ENCODE measurements around the gene PEMT. TPM values are rescaled to one million over a fixed set of nuclear protein-coding genes. Genes with fewer than 3 reads are reported as not detected.

The PEMT gene
- total and polyA plus RNA-seq, 9 of the 15 experiments (the other 6 are each of a cell fraction or from before 2014, with no cell fraction given): 1.4 to 36.4 (median 13.6) TPM

DNA sequence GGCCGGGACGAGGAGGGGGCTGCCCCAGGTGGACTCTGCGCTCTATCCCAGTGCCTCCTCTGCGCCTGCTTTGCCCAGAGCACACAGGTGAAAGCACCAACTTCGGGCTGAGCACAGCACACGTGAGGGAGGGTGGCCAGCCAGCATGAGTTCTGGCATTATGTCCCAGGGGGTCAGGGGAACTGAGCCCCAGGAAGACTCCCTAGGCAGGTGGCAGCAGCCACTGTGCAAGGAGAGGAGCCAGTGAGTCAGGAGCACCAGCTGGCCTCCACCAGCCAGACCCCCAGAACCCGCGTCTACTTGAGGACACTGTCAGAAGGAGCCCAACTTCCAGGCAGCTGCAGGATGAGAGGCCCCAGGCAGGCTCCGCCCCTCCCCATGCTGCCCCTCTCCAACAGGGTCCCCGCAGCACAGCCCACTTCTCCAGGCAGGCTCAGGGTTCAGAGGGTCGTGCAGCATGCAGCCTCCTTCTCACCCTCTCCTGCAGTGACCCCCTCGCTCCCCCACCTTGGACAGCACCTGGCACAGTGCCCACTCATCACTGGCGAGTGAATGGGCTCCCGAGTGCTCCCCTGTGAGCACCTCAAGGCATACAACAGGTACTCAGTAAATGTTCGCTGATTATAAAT, 51.1 kb downstream of the PEMT start (continued):
- no peak for TF ChIP-seq NONO (IDR thresholded peaks at IDR 0.05; ENCODE audit: low read depth in 2 of 2, low read length in 1 of 2)

DNA sequence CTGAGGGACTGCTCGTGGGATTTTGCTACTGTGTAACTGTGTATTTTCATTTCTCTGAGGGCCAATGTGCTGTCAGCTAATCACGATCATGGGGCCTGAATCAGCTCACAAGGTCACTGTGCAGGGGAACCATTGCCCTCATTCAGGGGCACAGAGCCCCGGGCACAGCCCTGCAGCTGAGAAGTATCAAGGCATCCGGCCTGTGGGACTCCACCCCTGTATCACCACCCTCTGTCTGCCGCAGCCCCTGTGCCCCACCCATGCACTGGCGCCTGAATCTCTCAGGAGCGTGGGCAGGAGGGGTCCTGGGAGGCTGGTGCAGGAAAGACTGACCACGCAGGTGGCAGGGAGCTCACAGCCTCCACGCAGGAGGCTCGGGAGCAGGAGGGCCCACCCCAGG, 51.9 kb downstream of the PEMT start:
- no peaks in the 10 kb centered on the region for H4K20me1 ChIP-seq (replicated peaks; ENCODE audit: control insufficient read depth, insufficient read depth, low read length)
- in situ Hi-C loops (cut with MboI) (no loop called here), intact Hi-C loops (cut with micrococcal nuclease) (no loop called here)
- H2AFZ ChIP-seq (ENCODE audit: low read depth, low read length): no peak overlapping the region
- H3K79me2 ChIP-seq (ENCODE audit: control insufficient read depth, insufficient read depth, low read length): no peaks in the 10 kb centered on the region
- no peak for FAIRE-seq
- ChIA-PET POLR2A (interaction anchor here (0.6 kb wide), 2 partner anchors 522 to 549 kb away, joined by 3 read pairs; no protein-coding TSS in a partner anchor), CTCF (ENCODE audit: low intra/inter-chr PET ratio) (no interaction called here)
- no peak overlapping the region for H3K4me2 ChIP-seq (ENCODE audit: insufficient read depth, low read length)
- TF ChIP-seq, protein P1, sequence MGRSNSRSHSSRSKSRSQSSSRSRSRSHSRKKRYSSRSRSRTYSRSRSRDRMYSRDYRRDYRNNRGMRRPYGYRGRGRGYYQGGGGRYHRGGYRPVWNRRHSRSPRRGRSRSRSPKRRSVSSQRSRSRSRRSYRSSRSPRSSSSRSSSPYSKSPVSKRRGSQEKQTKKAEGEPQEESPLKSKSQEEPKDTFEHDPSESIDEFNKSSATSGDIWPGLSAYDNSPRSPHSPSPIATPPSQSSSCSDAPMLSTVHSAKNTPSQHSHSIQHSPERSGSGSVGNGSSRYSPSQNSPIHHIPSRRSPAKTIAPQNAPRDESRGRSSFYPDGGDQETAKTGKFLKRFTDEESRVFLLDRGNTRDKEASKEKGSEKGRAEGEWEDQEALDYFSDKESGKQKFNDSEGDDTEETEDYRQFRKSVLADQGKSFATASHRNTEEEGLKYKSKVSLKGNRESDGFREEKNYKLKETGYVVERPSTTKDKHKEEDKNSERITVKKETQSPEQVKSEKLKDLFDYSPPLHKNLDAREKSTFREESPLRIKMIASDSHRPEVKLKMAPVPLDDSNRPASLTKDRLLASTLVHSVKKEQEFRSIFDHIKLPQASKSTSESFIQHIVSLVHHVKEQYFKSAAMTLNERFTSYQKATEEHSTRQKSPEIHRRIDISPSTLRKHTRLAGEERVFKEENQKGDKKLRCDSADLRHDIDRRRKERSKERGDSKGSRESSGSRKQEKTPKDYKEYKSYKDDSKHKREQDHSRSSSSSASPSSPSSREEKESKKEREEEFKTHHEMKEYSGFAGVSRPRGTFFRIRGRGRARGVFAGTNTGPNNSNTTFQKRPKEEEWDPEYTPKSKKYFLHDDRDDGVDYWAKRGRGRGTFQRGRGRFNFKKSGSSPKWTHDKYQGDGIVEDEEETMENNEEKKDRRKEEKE (IDR thresholded peaks at IDR 0.05; ENCODE audit: borderline replicate concordance in 1 of 2, control insufficient read depth in 1 of 2, low read depth in 2 of 2, low read length in 1 of 2): no peak
- TF ChIP-seq ZNF232 (CRISPR knock-in tag; IDR thresholded peaks at IDR 0.05): no peak
- no peak for TF ChIP-seq ADNP (tag; IDR thresholded peaks at IDR 0.05)
- TF ChIP-seq ZEB2 (IDR thresholded peaks at IDR 0.05): no peak
- TF ChIP-seq ZNF124 (CRISPR knock-in tag; IDR thresholded peaks at IDR 0.05): no peak
- TF ChIP-seq, protein P2, sequence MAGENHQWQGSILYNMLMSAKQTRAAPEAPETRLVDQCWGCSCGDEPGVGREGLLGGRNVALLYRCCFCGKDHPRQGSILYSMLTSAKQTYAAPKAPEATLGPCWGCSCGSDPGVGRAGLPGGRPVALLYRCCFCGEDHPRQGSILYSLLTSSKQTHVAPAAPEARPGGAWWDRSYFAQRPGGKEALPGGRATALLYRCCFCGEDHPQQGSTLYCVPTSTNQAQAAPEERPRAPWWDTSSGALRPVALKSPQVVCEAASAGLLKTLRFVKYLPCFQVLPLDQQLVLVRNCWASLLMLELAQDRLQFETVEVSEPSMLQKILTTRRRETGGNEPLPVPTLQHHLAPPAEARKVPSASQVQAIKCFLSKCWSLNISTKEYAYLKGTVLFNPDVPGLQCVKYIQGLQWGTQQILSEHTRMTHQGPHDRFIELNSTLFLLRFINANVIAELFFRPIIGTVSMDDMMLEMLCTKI (IDR thresholded peaks at IDR 0.05; ENCODE audit: partially characterized antibody): no peak
- TF ChIP-seq E2F3 (CRISPR knock-in tag; IDR thresholded peaks at IDR 0.05): no peak
- TF ChIP-seq BCOR (IDR thresholded peaks at IDR 0.05): no peak
- no peak for TF ChIP-seq PPARD (CRISPR knock-in tag; IDR thresholded peaks at IDR 0.05)
- TF ChIP-seq ZNF212 (CRISPR knock-in tag; IDR thresholded peaks at IDR 0.05): no peak
- no peak for TF ChIP-seq GATAD2B (IDR thresholded peaks at IDR 0.05; ENCODE audit: borderline replicate concordance)
- no peak for TF ChIP-seq NFATC3 (IDR thresholded peaks at IDR 0.05)
- TF ChIP-seq POLR3G (IDR thresholded peaks at IDR 0.05; ENCODE audit: extremely low read depth, insufficient read length, insufficient replicate concordance): no peak
- TF ChIP-seq PHF8 (IDR thresholded peaks at IDR 0.05; ENCODE audit: borderline replicate concordance, low read length): no peak
- H3K36me3 ChIP-seq (ENCODE audit: control insufficient read depth, insufficient read depth, low read length): no peaks in the 10 kb centered on the region
- no peak for DNase-seq (ENCODE audit: extremely low read depth in 1 of 4, low spot score in 3 of 4)
- peak overlapping the region in 1 of 2 experiments; percentile 58; a peak in 2 of 4 replicates for H3K9ac ChIP-seq (ENCODE audit: insufficient read depth in 1 of 2, low read depth in 2 of 2, low read length in 2 of 2)
- H3K4me1 ChIP-seq (replicated peaks in 1 of 2; ENCODE audit: control insufficient read depth in 2 of 2, insufficient read depth in 2 of 2, low read length in 2 of 2): peaks cover 5 to 27% of the 10 kb centered on the region in 2 experiments; a peak in 4 of 5 replicates
- WGBS (ENCODE audit: insufficient coverage, low coverage, missing lambda C conversion rate): 63% methylated on average over 5 of the region's 10 CpGs
- no peaks in the 10 kb centered on the region for H3K9me1 ChIP-seq (ENCODE audit: control insufficient read depth, insufficient read depth, low read length)
- no peaks in the 10 kb centered on the region for H3K27me3 ChIP-seq (ENCODE audit: control insufficient read depth in 2 of 2, insufficient read depth in 2 of 2, low read length in 2 of 2)
- no peak overlapping the region for H3K4me3 ChIP-seq
- no peak overlapping the region for H3K27ac ChIP-seq (ENCODE audit: extremely low read depth, low read depth, low read length)
- no peaks in the 10 kb centered on the region for H3K9me3 ChIP-seq (replicated peaks; ENCODE audit: control insufficient read depth, insufficient read depth, low read depth, low read length)
- ATAC-seq: no peak
- BruUV-seq (replicated peaks): no TSS peak

All from K562 (cell line).